ENCODE results near the gene HSDL2.
A peak's percentile ranks its signal among the peaks of the same experiment; 100 is the strongest.
"Not testable (repeated sequence)": the region's sequence is repeated elsewhere in the genome, so short reads cannot be mapped to it uniquely, and the experiment has no call there.

HSDL2 gene

GRCh38 chr9:112367465-112367864 lies 12.4 kb upstream of the HSDL2 start:
- DNase-seq = no peak

GRCh38 chr9:112369817-112370216 lies 10.1 kb upstream of the HSDL2 start:
- DNase-seq = no peak

GRCh38 chr9:112371060-112371459 lies 8.8 kb upstream of the HSDL2 start:
- DNase-seq = no peak

- DNase-seq = not testable (repeated sequence)
Measured at GRCh38 chr9:112373666-112374065, 6.2 kb upstream of the HSDL2 start.

GRCh38 chr9:112374232-112374631 lies 5.7 kb upstream of the HSDL2 start:
- not testable (repeated sequence) for DNase-seq

GRCh38 chr9:112375361-112375760 lies 4.5 kb upstream of the HSDL2 start:
- DNase-seq = no peak

- no peak for DNase-seq
Measured at GRCh38 chr9:112377087-112377486, 2.8 kb upstream of the HSDL2 start.

GRCh38 chr9:112377684-112378327 lies 2.1 kb upstream of the HSDL2 start:
- no peak for DNase-seq

GRCh38 chr9:112378328-112379176 lies 1.4 kb upstream of the HSDL2 start:
- no peak for DNase-seq

- DNase-seq = peak; percentile 86 to 97 (median 93)
Measured at GRCh38 chr9:112379177-112380101, 469 bp upstream of the HSDL2 start.

GRCh38 chr9:112380825-112381221 lies 915 bp downstream of the HSDL2 start:
- peak in 2 of 6 experiments; percentile 28 to 29 for DNase-seq

- no peak for DNase-seq
Measured at GRCh38 chr9:112382066-112382465, 2.2 kb downstream of the HSDL2 start.

GRCh38 chr9:112382501-112383364 lies 2.8 kb downstream of the HSDL2 start:
- DNase-seq = no peak

- no peak for DNase-seq
Measured at GRCh38 chr9:112384219-112384618, 4.3 kb downstream of the HSDL2 start.

GRCh38 chr9:112384690-112385089 lies 4.8 kb downstream of the HSDL2 start:
- DNase-seq = no peak

- no peak for DNase-seq
Measured at GRCh38 chr9:112387115-112387514, 7.2 kb downstream of the HSDL2 start.

- not testable (repeated sequence) for DNase-seq
Measured at GRCh38 chr9:112389897-112390296, 10.0 kb downstream of the HSDL2 start.

- not testable (repeated sequence) for DNase-seq
Measured at GRCh38 chr9:112391936-112392560, 12.1 kb downstream of the HSDL2 start.

- not testable (repeated sequence) for DNase-seq
Measured at GRCh38 chr9:112393146-112393545, 13.2 kb downstream of the HSDL2 start.

GRCh38 chr9:112396416-112396815 lies 16.5 kb downstream of the HSDL2 start:
- DNase-seq = no peak

- DNase-seq = no peak
Measured at GRCh38 chr9:112396872-112397271, 17.0 kb downstream of the HSDL2 start.
